AG04450 (cell line): ENCODE measurements around the gene PPP3CA. TPM values are rescaled to one million over a fixed set of nuclear protein-coding genes. Genes with fewer than 3 reads are reported as not detected.

Source experiments
- CTCF ChIA-PET: fragments of 300-600, 350-600 bp; formaldehyde crosslinking; extraction: SDS; loops from one replicate; lab custom pipeline; 2022; ENCODE audit warnings: antibody characterized with exemption, inconsistent platforms; lab: Charles Lee
- POLR2A ChIA-PET: fragments of 350-600 bp; formaldehyde crosslinking; extraction: SDS; loops from one replicate; lab custom pipeline; 2021; ENCODE audit warnings: antibody characterized with exemption, inconsistent platforms; lab: Yijun Ruan, JAX
- DNase-seq: peaks from one replicate; pipeline ENCODE4 v3.0.0-alpha.2; 2011; ENCODE audit warnings: low read depth, low spot score
- H3K27ac ChIP-seq: one replicate; pipeline ENCODE4 v1.5.1; 2012; ENCODE audit warnings: low read depth, low read length, control low read depth
- H3K27me3 ChIP-seq: one replicate; pipeline ENCODE4 v1.6.0; 2012; ENCODE audit warnings: low read length; ENCODE audit not compliant: control insufficient read depth, insufficient read depth
- H3K4me3 ChIP-seq: 2 replicates; pipeline ENCODE4 v1.5.1; 2011; ENCODE audit warnings: mild to moderate bottlenecking, low read depth, low read length, control low read depth
- H3K9me3 ChIP-seq: 2 replicates; pipeline ENCODE4 v1.5.1; 2012; ENCODE audit warnings: low read length; ENCODE audit not compliant: control insufficient read depth, insufficient read depth
- polyA plus RNA-seq: library from polyadenylated mRNA; depleted of rRNA; stranded (reverse); fragments of >200 nt; gene quantifications from 2 replicates; pipeline ENCODE4 v1.2.3, GENCODE V29; 2011
- TF ChIP-seq, protein P1 (sequence below): IDR thresholded peaks from 2 replicates; pipeline ENCODE4 v1.5.1; 2011; ENCODE audit warnings: low read depth, low read length, control low read depth, inconsistent platforms

Gene PPP3CA
- polyA plus RNA-seq, 1 experiment = 38.7 TPM

- Histone ChIP-seq H3K9me3 (no peaks in the 10 kb centered on the region), H3K4me3 (no peak overlapping the region), H3K27ac (no peak overlapping the region), H3K27me3 (no peaks in the 10 kb centered on the region)
- POLR2A ChIA-PET = no interaction called here
- no peak for DNase-seq
- TF ChIP-seq, protein P1, sequence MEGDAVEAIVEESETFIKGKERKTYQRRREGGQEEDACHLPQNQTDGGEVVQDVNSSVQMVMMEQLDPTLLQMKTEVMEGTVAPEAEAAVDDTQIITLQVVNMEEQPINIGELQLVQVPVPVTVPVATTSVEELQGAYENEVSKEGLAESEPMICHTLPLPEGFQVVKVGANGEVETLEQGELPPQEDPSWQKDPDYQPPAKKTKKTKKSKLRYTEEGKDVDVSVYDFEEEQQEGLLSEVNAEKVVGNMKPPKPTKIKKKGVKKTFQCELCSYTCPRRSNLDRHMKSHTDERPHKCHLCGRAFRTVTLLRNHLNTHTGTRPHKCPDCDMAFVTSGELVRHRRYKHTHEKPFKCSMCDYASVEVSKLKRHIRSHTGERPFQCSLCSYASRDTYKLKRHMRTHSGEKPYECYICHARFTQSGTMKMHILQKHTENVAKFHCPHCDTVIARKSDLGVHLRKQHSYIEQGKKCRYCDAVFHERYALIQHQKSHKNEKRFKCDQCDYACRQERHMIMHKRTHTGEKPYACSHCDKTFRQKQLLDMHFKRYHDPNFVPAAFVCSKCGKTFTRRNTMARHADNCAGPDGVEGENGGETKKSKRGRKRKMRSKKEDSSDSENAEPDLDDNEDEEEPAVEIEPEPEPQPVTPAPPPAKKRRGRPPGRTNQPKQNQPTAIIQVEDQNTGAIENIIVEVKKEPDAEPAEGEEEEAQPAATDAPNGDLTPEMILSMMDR = no peak
- CTCF ChIA-PET = no interaction called here
Measured at GRCh38 chr4:101291198-101291597, 56.1 kb downstream of the PPP3CA start.

GRCh38 chr4:101290654-101291053, 56.7 kb downstream of the PPP3CA start:
- ChIA-PET POLR2A (no interaction called here), CTCF (no interaction called here)
- no peak overlapping the region for H3K4me3 ChIP-seq
- DNase-seq = no peak
- no peaks in the 10 kb centered on the region for H3K27me3 ChIP-seq
- no peaks in the 10 kb centered on the region for H3K9me3 ChIP-seq
- no peak overlapping the region for H3K27ac ChIP-seq
- TF ChIP-seq, protein P1 = no peak

GRCh38 chr4:101289306-101289705, 58.0 kb downstream of the PPP3CA start:
- TF ChIP-seq, protein P1 = no peak
- Histone ChIP-seq H3K27me3 (no peaks in the 10 kb centered on the region), H3K4me3 (no peak overlapping the region), H3K27ac (no peak overlapping the region), H3K9me3 (no peaks in the 10 kb centered on the region)
- CTCF ChIA-PET = no interaction called here
- DNase-seq = no peak
- POLR2A ChIA-PET = no interaction called here

DNA sequence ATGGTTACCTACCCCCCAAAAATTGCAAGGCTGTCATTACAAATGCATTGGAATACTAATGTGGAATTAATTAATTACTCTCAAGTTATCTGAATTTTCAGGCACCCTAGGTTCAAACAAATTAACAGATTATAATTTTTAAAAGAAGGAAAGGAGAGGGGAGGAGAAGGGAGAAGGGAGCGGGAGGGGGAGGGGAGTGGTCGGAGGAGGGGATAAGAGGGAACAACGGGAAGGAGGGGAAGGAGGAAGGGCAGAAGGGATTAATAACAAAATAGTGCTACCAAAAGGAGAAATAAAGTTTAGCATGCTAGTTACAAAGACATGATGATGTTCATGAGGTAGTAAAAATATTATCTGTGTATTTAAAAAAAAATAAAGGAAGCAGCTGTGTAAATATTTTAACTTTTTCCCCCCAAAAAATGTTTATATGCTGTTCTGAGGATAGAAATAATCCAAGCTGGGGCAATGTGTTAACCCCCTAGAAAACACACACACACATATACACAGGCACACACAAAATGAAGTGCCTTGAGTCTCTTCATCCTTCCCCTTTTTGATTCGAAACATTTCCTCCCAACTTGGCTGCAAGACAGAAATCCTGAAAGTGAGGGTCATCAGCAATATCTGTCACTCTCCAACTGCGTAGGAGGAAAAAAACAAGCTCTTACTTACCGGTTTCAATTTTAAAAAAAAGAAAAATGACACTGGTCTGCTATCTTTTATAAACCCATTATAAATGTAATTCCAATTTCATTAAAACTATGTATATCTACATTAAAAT, 58.8 kb downstream of the PPP3CA start:
- no peak overlapping the region for H3K27ac ChIP-seq
- H3K4me3 ChIP-seq = no peak overlapping the region
- TF ChIP-seq, protein P1 = no peak
- ChIA-PET POLR2A (no interaction called here), CTCF (no interaction called here)
- DNase-seq = no peak
- no peaks in the 10 kb centered on the region for H3K27me3 ChIP-seq
- H3K9me3 ChIP-seq = no peaks in the 10 kb centered on the region

- ChIA-PET CTCF (no interaction called here), POLR2A (no interaction called here)
- Histone ChIP-seq H3K9me3 (no peaks in the 10 kb centered on the region), H3K27ac (no peak overlapping the region), H3K4me3 (no peak overlapping the region), H3K27me3 (no peaks in the 10 kb centered on the region)
- TF ChIP-seq, protein P1 = no peak
- DNase-seq = no peak
Measured at GRCh38 chr4:101287324-101287723, 60.0 kb downstream of the PPP3CA start.
